RWPE2 (cell line): Measurements from ENCODE around the gene TOX3.

Source experiments
- ATAC-seq: fragments of 200-7000 bp; cut with Tn5 transposase; 3 replicates; pipeline ENCODE4 v1.9.1; 2021; ENCODE audit warnings: low read depth
- DNase-seq: peaks from one replicate; pipeline ENCODE4 v3.0.0-alpha.2; 2020; ENCODE audit warnings: low spot score
- H3K27ac ChIP-seq: fragments of 450-650 bp; 2 replicates; pipeline ENCODE4 v1.5.1; 2017; ENCODE audit warnings: mild to moderate bottlenecking; ENCODE audit not compliant: poor library complexity, severe bottlenecking
- H3K27me3 ChIP-seq: fragments of 250-450 bp; sonication (Bioruptor Pico); 2 replicates; pipeline ENCODE4 v1.5.1; 2021; ENCODE audit warnings: mild to moderate bottlenecking, moderate library complexity; ENCODE audit not compliant: insufficient read depth, poor library complexity, severe bottlenecking
- H3K36me3 ChIP-seq: fragments of 250-450 bp; sonication (Bioruptor Pico); 2 replicates; pipeline ENCODE4 v1.5.1; 2020; ENCODE audit warnings: low read depth, mild to moderate bottlenecking, moderate library complexity
- H3K4me1 ChIP-seq: fragments of 250-450 bp; sonication (Bioruptor Pico); 2 replicates; pipeline ENCODE4 v1.5.1; 2021; ENCODE audit warnings: mild to moderate bottlenecking, moderate library complexity; ENCODE audit not compliant: insufficient read depth, poor library complexity, severe bottlenecking
- H3K4me3 ChIP-seq: fragments of 250-450 bp; sonication (Bioruptor Pico); 2 replicates; pipeline ENCODE4 v1.5.1; 2021; ENCODE audit warnings: mild to moderate bottlenecking, moderate library complexity; ENCODE audit not compliant: severe bottlenecking
- H3K9me3 ChIP-seq: fragments of 250-450 bp; sonication (Bioruptor Pico); 2 replicates; pipeline ENCODE4 v1.5.1; 2021; ENCODE audit warnings: mild to moderate bottlenecking, moderate library complexity; ENCODE audit not compliant: severe bottlenecking
- CTCF ChIP-seq: fragments of 450-650 bp; IDR thresholded peaks from one replicate; pipeline ENCODE4 v1.5.1; 2017; ENCODE audit warnings: mild to moderate bottlenecking, moderate library complexity; ENCODE audit not compliant: poor library complexity, severe bottlenecking

Gene TOX3

GRCh38 chr16:52547004-52547833 lies at the start of gene TOX3:
TSS of gene TOX3 (minus strand) at chr16:52547143. CDS start at chr16:52546723, 420 bp downstream.
- H3K4me3 ChIP-seq: no peak within 1 kb of the TSS
- no peaks in the 10 kb centered on the region for H3K9me3 ChIP-seq
- no peaks in the 10 kb centered on the region for H3K36me3 ChIP-seq
- no peak for TF ChIP-seq CTCF
- no peak within 1 kb of the TSS for H3K27ac ChIP-seq
- peaks cover 79% of the 10 kb centered on the region for H3K27me3 ChIP-seq
- no peak for ATAC-seq
- no peak for DNase-seq
- no peaks in the 10 kb centered on the region for H3K4me1 ChIP-seq

- ATAC-seq: no peak
- TF ChIP-seq CTCF: no peak
- Histone ChIP-seq H3K4me1 (no peaks in the 10 kb centered on the region), H3K27me3 (no peaks in the 10 kb centered on the region), H3K4me3 (no peak overlapping the region), H3K27ac (no peak overlapping the region), H3K36me3 (no peaks in the 10 kb centered on the region), H3K9me3 (no peaks in the 10 kb centered on the region)
- no peak for DNase-seq
Observed at GRCh38 chr16:52592778-52593177, 45.8 kb upstream of the TOX3 start.

- Histone ChIP-seq H3K36me3 (no peaks in the 10 kb centered on the region), H3K27me3 (no peaks in the 10 kb centered on the region), H3K9me3 (no peaks in the 10 kb centered on the region), H3K4me3 (no peak overlapping the region), H3K4me1 (no peaks in the 10 kb centered on the region), H3K27ac (no peak overlapping the region)
- ATAC-seq (no peak), DNase-seq (no peak)
- TF ChIP-seq CTCF: no peak
Observed at GRCh38 chr16:52591934-52592592, 45.1 kb upstream of the TOX3 start.

GRCh38 chr16:52591471-52591870 lies 44.5 kb upstream of the TOX3 start:
- H3K4me1 ChIP-seq: no peaks in the 10 kb centered on the region
- H3K27me3 ChIP-seq: no peaks in the 10 kb centered on the region
- H3K27ac ChIP-seq: no peak overlapping the region
- H3K4me3 ChIP-seq: no peak overlapping the region
- no peaks in the 10 kb centered on the region for H3K9me3 ChIP-seq
- no peak for TF ChIP-seq CTCF
- ATAC-seq (no peak), DNase-seq (no peak)
- no peaks in the 10 kb centered on the region for H3K36me3 ChIP-seq

- no peaks in the 10 kb centered on the region for H3K9me3 ChIP-seq
- DNase-seq (no peak), ATAC-seq (no peak)
- H3K27me3 ChIP-seq: no peaks in the 10 kb centered on the region
- H3K36me3 ChIP-seq: no peaks in the 10 kb centered on the region
- no peak overlapping the region for H3K27ac ChIP-seq
- TF ChIP-seq CTCF: no peak
- H3K4me1 ChIP-seq: no peaks in the 10 kb centered on the region
- no peak overlapping the region for H3K4me3 ChIP-seq
Observed at GRCh38 chr16:52586159-52586558, 39.2 kb upstream of the TOX3 start.
